HepG2 (cell line): ENCODE results near the gene THRA. TPM values are rescaled to one million over a fixed set of nuclear protein-coding genes. Genes with fewer than 3 reads are reported as not detected.

Experiments used
- ATAC-seq: fragments of 200-7000 bp; cut with Tn5 transposase; 3 replicates; pipeline ENCODE4 v1.9.1; 2020; ENCODE audit warnings: mild to moderate bottlenecking, moderate library complexity
- BruUV-seq: library from RNA; stranded (reverse); fragments of 400-500 nt; replicated peaks from 2 replicates; lab custom pipeline; 2021; lab: Mats Ljungman, UMichigan
- CTCF ChIA-PET: fragments of 300-600 bp; formaldehyde crosslinking; extraction: SDS; loops from one replicate; lab custom pipeline; 2021; ENCODE audit warnings: low total read pairs, inconsistent platforms, low intra/inter-chr PET ratio; lab: Yijun Ruan, JAX
- POLR2A ChIA-PET: fragments of 350-600 bp; sonication (Branson Sonifier 250); formaldehyde crosslinking; loops from one replicate; lab custom pipeline; 2020; ENCODE audit warnings: antibody characterized with exemption, inconsistent platforms; lab: Yijun Ruan, JAX
- DNase-seq: peaks from one replicate; pipeline ENCODE4 v3.0.0-alpha.2; 2015; ENCODE audit warnings: low spot score
- FAIRE-seq: peaks from 3 replicates; lab custom pipeline; 2011; peaks lifted over from hg19 to GRCh38; lab: Jason Lieb, UNC
- H2AFZ ChIP-seq: one replicate; pipeline ENCODE4 v1.6.1; 2011; ENCODE audit warnings: low read length, inconsistent platforms
- H3K27ac ChIP-seq: fragments of 300-600 bp; 3 replicates; pipeline ENCODE4 v1.8.0; 2011; ENCODE audit warnings: mixed run types, mild to moderate bottlenecking, mixed read lengths, low read length, inconsistent platforms; ENCODE audit not compliant: insufficient read depth; ENCODE audit errors: extremely low read length
- H3K27me3 ChIP-seq, 2 experiments: fragments of 200-600 bp in 1 of 2; 2 replicates in 1 of 2; 3 replicates in 1 of 2; pipeline versions ENCODE4 v1.6.0 to v1.8.0; 2011; ENCODE audit warnings: low read length in 2 of 2, mild to moderate bottlenecking in 2 of 2, moderate library complexity in 2 of 2, inconsistent platforms in 1 of 2; ENCODE audit not compliant: insufficient read depth in 2 of 2, control insufficient read depth in 1 of 2
- H3K36me3 ChIP-seq, 2 experiments: fragments of 200-600 bp in 1 of 2; replicated peaks in 1 of 2; 2 replicates in 1 of 2; 3 replicates in 1 of 2; pipeline versions ENCODE4 v1.5.1 to v1.8.0; 2011; ENCODE audit warnings: low read length in 2 of 2, inconsistent platforms in 1 of 2; ENCODE audit not compliant: insufficient read depth in 2 of 2, control insufficient read depth in 1 of 2
- H3K4me1 ChIP-seq: 2 replicates; pipeline ENCODE4 v1.5.1; 2012; ENCODE audit warnings: low read length, inconsistent platforms; ENCODE audit not compliant: insufficient read depth
- H3K4me2 ChIP-seq: 2 replicates; pipeline ENCODE4 v1.6.0; 2011; ENCODE audit warnings: low read depth, low read length, inconsistent platforms
- H3K4me3 ChIP-seq, 3 experiments: fragments of 200-600 bp in 1 of 3; sonication (generic), shearing (Covaris generic) in 1 of 3; replicated peaks in 1 of 3; 2 replicates each; pipeline ENCODE4 v1.5.1; 2011 to 2016; ENCODE audit warnings: low read length in 3 of 3, inconsistent platforms in 2 of 3, low read depth in 2 of 3, mild to moderate bottlenecking in 2 of 3, control low read depth in 1 of 3, mixed read lengths in 1 of 3; ENCODE audit not compliant: insufficient read depth in 1 of 3
- H3K79me2 ChIP-seq: one replicate; pipeline ENCODE4 v1.6.1; 2011; ENCODE audit warnings: low read length, inconsistent platforms; ENCODE audit not compliant: insufficient read depth
- H3K9ac ChIP-seq: 2 replicates; pipeline ENCODE4 v1.6.0; 2011; ENCODE audit warnings: mild to moderate bottlenecking, low read depth, low read length, inconsistent platforms; ENCODE audit not compliant: insufficient read depth
- H3K9me3 ChIP-seq: 2 replicates; pipeline ENCODE4 v1.5.1; 2012; ENCODE audit warnings: mild to moderate bottlenecking, low read length
- H4K20me1 ChIP-seq: 2 replicates; pipeline ENCODE4 v1.6.0; 2011; ENCODE audit warnings: inconsistent platforms, mild to moderate bottlenecking, low read length, moderate library complexity; ENCODE audit not compliant: insufficient read depth
- ATF1 ChIP-seq: IDR thresholded peaks from 2 replicates; pipeline ENCODE4 v1.6.1; 2016; ENCODE audit warnings: mild to moderate bottlenecking, control low read depth
- EP300 ChIP-seq, 3 experiments: sonication (generic) in 1 of 3; formaldehyde crosslinking in 1 of 3; IDR thresholded peaks; 2 replicates each; pipeline versions ENCODE4 v1.5.1 to v1.6.1; 2011 to 2020; ENCODE audit warnings: low read depth in 2 of 3, low read length in 2 of 3, borderline replicate concordance in 1 of 3, improper control_type of control experiment in 1 of 3, mild to moderate bottlenecking in 1 of 3, missing genetic modification reagents in 1 of 3, moderate library complexity in 1 of 3
- MTF1 ChIP-seq: sonication (generic); formaldehyde crosslinking; IDR thresholded peaks from 2 replicates; pipeline ENCODE4 v1.5.0; 2020; ENCODE audit warnings: missing genetic modification reagents
- NPAS2 ChIP-seq: sonication (generic); formaldehyde crosslinking; IDR thresholded peaks from 2 replicates; pipeline ENCODE4 v1.8.0; 2022; ENCODE audit warnings: mild to moderate bottlenecking, missing genetic modification reagents, borderline replicate concordance
- NR2F6 ChIP-seq, 2 experiments: IDR thresholded peaks; 2 replicates each; pipeline ENCODE4 v1.6.1; 2016; ENCODE audit warnings: antibody characterized with exemption in 1 of 2, mild to moderate bottlenecking in 1 of 2
- PCBP2 ChIP-seq: fragments of 200-400 bp; formaldehyde crosslinking; optimal IDR thresholded peaks from 2 replicates; pipeline ENCODE3; 2018; ENCODE audit warnings: low read length, low read depth; ENCODE audit not compliant: poor library complexity, severe bottlenecking
- PHF21A ChIP-seq: sonication (generic); formaldehyde crosslinking; IDR thresholded peaks from 2 replicates; pipeline ENCODE4 v1.5.0; 2020; ENCODE audit warnings: mild to moderate bottlenecking, missing genetic modification reagents
- SMAD9 ChIP-seq: sonication (generic); formaldehyde crosslinking; IDR thresholded peaks from 2 replicates; pipeline ENCODE4 v1.5.1; 2020; ENCODE audit warnings: mild to moderate bottlenecking, missing genetic modification reagents
- ZC3H4 ChIP-seq: sonication (generic); formaldehyde crosslinking; IDR thresholded peaks from 2 replicates; pipeline ENCODE4 v1.4.0; 2020; ENCODE audit warnings: missing genetic modification reagents, borderline replicate concordance
- ZNF878 ChIP-seq: sonication (generic); formaldehyde crosslinking; IDR thresholded peaks from 2 replicates; pipeline ENCODE4 v1.8.1; 2023; ENCODE audit warnings: mild to moderate bottlenecking, missing genetic modification reagents, moderate library complexity
- WGBS: methylation state at CpG from one replicate; pipeline ENCODE4 v1.1.6; 2017; ENCODE audit warnings: low lambda C conversion rate; 5-methylcytosine and 5-hydroxymethylcytosine counted together
- in situ Hi-C: cut with HindIII; loops from 2 replicates; pipeline ENCODE4 v1.10.0; 2017; ENCODE audit warnings: low pct_unique_long_range_greater_than_20kb; ENCODE audit not compliant: extremely low pct_ligation_motif_present
- intact Hi-C: fragments of 100-400 bp; cut with micrococcal nuclease; formaldehyde crosslinking; loops from one replicate; pipeline ENCODE4 v1.10.0; 2022; ENCODE audit not compliant: unreplicated experiment
- polyA plus RNA-seq, 8 experiments: library from polyadenylated mRNA; depleted of rRNA in 3 of 8; stranded (reverse) in 7 of 8; unstranded in 1 of 8; fragments of >200 nt; fragmentation: Illumina TruSeq in 4 of 8; extraction: Trizol in 4 of 8; gene quantifications; 2 replicates each; pipeline versions ENCODE4 v1.2.1 to v1.2.3, GENCODE V29; 2011 to 2016; ENCODE audit warnings: low read depth in 4 of 8, missing spikeins in 1 of 8, mixed read lengths in 1 of 8; ENCODE audit not compliant: insufficient read depth in 1 of 8
- total RNA-seq, 5 experiments: library from RNA; depleted of rRNA; stranded (reverse); fragments of >200 nt; fragmentation: Illumina TruSeq; extraction: Trizol; gene quantifications; 2 replicates each; pipeline ENCODE4 v1.2.3, GENCODE V29; 2016; ENCODE audit warnings: low read depth in 1 of 5
- TF ChIP-seq, protein P1 (sequence below): sonication (generic); formaldehyde crosslinking; IDR thresholded peaks from 2 replicates; pipeline ENCODE4 v1.4.0; 2020; ENCODE audit warnings: missing genetic modification reagents
- TF ChIP-seq, protein P2 (sequence below): sonication (generic); formaldehyde crosslinking; IDR thresholded peaks from 2 replicates; pipeline ENCODE4 v1.8.0; 2022; ENCODE audit warnings: missing genetic modification reagents, mild to moderate bottlenecking, inconsistent platforms, borderline replicate concordance
- TF ChIP-seq, protein P3 (sequence below): sonication (generic); formaldehyde crosslinking; IDR thresholded peaks from 2 replicates; pipeline ENCODE4 v1.9.0; 2022; ENCODE audit warnings: low read depth, missing genetic modification reagents

THRA gene
- total and polyA plus RNA-seq, 2 of the 13 experiments (the other 11 are each of a cell fraction or from before 2014, with no cell fraction given), result 8.0 to 9.9 TPM

DNA sequence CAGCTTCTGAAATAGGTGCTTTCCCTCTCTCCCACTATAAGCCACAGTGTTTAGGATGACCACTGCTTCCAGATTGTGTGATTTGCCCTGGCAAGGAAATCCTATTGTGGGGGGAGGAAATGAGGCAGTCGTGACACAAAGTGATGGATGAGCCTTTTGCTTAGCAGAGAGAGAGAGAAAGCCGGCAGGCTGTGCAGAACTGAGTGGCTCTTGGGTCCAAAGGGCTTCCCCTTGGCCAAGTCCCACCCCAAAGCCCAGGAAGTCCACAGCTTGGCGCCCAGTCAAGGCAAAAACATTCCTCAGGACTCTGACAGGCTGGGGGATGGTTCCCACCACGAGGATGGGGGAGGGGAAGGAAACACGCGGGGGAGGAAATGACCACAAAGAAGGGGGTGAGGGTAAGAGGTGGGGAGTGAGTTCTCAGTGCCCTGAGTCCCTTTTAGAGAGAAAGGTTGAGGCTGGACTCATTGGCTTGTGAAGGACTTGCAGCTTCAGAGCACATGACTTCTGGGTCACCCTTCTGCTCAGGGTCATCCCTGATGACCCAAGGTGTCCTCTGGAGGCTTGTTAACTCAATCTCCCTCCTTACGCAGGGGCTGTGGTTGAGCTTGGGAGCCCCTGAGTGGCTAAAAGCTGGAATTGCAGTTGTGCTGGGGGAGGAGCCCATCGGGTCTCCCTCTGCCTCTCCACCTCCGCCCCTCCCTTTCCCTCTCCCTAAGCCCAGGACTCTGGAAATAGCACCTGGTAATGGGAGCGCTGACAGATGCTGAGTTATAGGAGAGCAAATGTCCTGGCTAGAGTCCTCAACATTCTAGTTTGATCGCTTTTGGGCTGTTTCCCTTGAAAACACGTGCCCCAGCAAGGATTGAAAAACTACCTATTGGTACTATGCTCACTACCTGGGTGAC is 48.7 kb downstream of the THRA start (continued):
- TF ChIP-seq EP300 (IDR thresholded peaks at IDR 0.05; ENCODE audit: low read depth in 2 of 2, low read length in 2 of 2) (peak in 1 of 2 experiments; percentile 76; a peak in 2 of 4 replicates), EP300 (CRISPR knock-in tag; IDR thresholded peaks at IDR 0.05; ENCODE audit: borderline replicate concordance) (peak; percentile 61), SMAD9 (CRISPR knock-in tag) (no peak), PHF21A (CRISPR knock-in tag) (peak; percentile 90), NR2F6 (IDR thresholded peaks at IDR 0.05) (peak; percentile 79), NR2F6 (CRISPR knock-in tag; IDR thresholded peaks at IDR 0.05) (peak; percentile 83)
- TF ChIP-seq, protein P1, sequence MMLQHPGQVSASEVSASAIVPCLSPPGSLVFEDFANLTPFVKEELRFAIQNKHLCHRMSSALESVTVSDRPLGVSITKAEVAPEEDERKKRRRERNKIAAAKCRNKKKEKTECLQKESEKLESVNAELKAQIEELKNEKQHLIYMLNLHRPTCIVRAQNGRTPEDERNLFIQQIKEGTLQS (CRISPR knock-in tag), result no peak
- TF ChIP-seq, protein P2, sequence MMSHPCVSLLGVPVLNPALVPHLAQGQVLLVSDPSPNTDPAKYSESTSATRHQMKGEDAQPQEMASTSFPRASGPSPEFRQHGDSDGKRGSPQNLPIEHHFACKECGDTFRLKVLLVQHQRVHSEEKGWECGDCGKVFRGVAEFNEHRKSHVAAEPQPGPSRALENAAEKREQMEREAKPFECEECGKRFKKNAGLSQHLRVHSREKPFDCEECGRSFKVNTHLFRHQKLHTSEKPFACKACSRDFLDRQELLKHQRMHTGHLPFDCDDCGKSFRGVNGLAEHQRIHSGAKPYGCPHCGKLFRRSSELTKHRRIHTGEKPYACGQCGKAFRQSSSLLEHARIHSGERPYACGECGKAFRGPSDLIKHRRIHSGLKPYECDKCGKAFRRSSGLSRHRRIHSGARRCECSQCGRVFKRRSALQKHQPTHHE (CRISPR knock-in tag), result peak; percentile 79; the same call in 1 of the 2 replicates

DNA sequence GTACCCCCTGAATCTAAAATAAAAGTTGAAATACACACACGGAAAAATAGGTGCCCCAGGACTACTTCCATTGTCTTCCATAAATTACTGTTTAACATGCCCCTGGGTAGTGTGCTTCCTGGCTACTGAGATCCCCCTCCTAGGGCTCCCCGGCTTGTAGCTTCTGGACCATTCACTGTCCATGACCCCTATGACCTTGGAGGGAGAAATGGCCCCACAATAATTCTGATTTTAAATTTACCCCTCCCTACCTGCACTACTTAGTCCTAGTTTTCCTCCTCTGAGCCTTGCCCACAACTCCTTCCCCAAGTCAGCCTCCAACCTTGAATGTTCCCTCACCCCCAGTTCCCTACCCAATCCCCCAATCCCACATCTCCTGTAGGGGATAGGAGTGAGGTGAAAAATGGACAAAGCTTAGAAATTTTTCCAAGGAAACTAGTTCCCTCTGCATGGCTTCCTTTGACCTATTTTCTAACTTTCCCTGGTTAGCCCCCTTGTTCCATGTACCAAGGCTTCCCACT is 49.5 kb downstream of the THRA start:
- no peak for DNase-seq
- CTCF ChIA-PET, result interaction anchor here (0.7 to 2.4 kb wide), 8 partner anchors 10 to 99 kb away, joined by 3 to 31 read pairs (median 8); partner anchors contain the start of genes MSL1 and THRA
- Histone ChIP-seq H3K4me2 (peak overlapping the region; percentile 93), H3K9ac (peak overlapping the region; percentile 60), H3K79me2 (no peaks in the 10 kb centered on the region), H3K4me3 (peak overlapping the region in 2 of 3 experiments; percentile 24 to 67; a peak in 3 of 6 replicates), H3K27me3 (no peaks in the 10 kb centered on the region; a peak in 1 of 5 replicates)
- 2% methylated on average over 2 of the region's 2 CpGs for WGBS
- in situ Hi-C loops, result loop anchor here (5.0 kb wide), 1 partner anchor 55 kb away; no protein-coding TSS in a partner anchor
- no peak for TF ChIP-seq MTF1 (CRISPR knock-in tag)
- no peak for TF ChIP-seq NPAS2 (CRISPR knock-in tag)
- TF ChIP-seq, protein P3, sequence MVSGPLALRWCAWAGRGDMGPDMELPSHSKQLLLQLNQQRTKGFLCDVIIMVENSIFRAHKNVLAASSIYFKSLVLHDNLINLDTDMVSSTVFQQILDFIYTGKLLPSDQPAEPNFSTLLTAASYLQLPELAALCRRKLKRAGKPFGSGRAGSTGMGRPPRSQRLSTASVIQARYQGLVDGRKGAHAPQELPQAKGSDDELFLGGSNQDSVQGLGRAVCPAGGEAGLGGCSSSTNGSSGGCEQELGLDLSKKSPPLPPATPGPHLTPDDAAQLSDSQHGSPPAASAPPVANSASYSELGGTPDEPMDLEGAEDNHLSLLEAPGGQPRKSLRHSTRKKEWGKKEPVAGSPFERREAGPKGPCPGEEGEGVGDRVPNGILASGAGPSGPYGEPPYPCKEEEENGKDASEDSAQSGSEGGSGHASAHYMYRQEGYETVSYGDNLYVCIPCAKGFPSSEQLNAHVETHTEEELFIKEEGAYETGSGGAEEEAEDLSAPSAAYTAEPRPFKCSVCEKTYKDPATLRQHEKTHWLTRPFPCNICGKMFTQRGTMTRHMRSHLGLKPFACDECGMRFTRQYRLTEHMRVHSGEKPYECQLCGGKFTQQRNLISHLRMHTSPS (CRISPR knock-in tag), result 0 out of 2 replicates have a peak, but pooled peaks have one; percentile 3
- 0 out of 2 replicates have a peak, but pooled peaks have one; percentile 19 for TF ChIP-seq ZC3H4 (CRISPR knock-in tag)
- TF ChIP-seq PCBP2, result peak; percentile 71
- TF ChIP-seq ZNF878 (CRISPR knock-in tag), result 0 out of 2 replicates have a peak, but pooled peaks have one; percentile 22
- TF ChIP-seq ATF1 (CRISPR knock-in tag), result 0 out of 2 replicates have a peak, but pooled peaks have one; percentile 2
- TF ChIP-seq, all 625 proteins: peak for 5
- peaks cover 92% of the 10 kb centered on the region for H3K4me1 ChIP-seq
- ATAC-seq (no peak), FAIRE-seq (no peak)
- peak overlapping the region; percentile 72 for H2AFZ ChIP-seq
- BruUV-seq, result no TSS peak
- no peaks in the 10 kb centered on the region for H3K9me3 ChIP-seq
- no peak overlapping the region for H3K27ac ChIP-seq
- H3K36me3 ChIP-seq, result no peaks in the 10 kb centered on the region
- intact Hi-C loops, result no loop called here
- no peaks in the 10 kb centered on the region for H4K20me1 ChIP-seq
- POLR2A ChIA-PET, result interaction anchor here (0.8 to 7.3 kb wide), 26 partner anchors 11 to 176 kb away, joined by 3 to 568 read pairs (median 7); partner anchors contain the start of genes CASC3, CDC6, CSF3 and MED24
